Upper lobe of right lung (tissue), 1 donor: Measurements from ENCODE around the gene AFAP1L2. TPM values are rescaled to one million over a fixed set of nuclear protein-coding genes. Genes with fewer than 3 reads are reported as not detected.

ENCODE experiments used
- ATAC-seq: fragments of 200-7000 bp; cut with Tn5 transposase; one replicate; pipeline ENCODE4 v1.9.1; 2020; ENCODE audit warnings: mild to moderate bottlenecking, moderate library complexity
- DNase-seq: peaks from one replicate; pipeline ENCODE4 v3.0.0-alpha.2; 2020
- H3K27ac ChIP-seq: fragments of 200-600 bp; one replicate; pipeline ENCODE4 v1.8.0; 2022
- H3K27me3 ChIP-seq: fragments of 200-600 bp; one replicate; pipeline ENCODE4 v1.8.0; 2022; ENCODE audit warnings: mild to moderate bottlenecking
- H3K36me3 ChIP-seq: fragments of 200-600 bp; one replicate; pipeline ENCODE4 v1.8.0; 2022
- H3K4me1 ChIP-seq: fragments of 200-600 bp; one replicate; pipeline ENCODE4 v1.8.0; 2022
- H3K4me3 ChIP-seq: fragments of 200-600 bp; one replicate; pipeline ENCODE4 v1.8.0; 2022; ENCODE audit warnings: mild to moderate bottlenecking
- H3K9me3 ChIP-seq: fragments of 200-600 bp; one replicate; pipeline ENCODE4 v1.8.0; 2022
- intact Hi-C: fragments of 100-400 bp; cut with DNase I; formaldehyde crosslinking; loops from one replicate; pipeline ENCODE4 v1.11.0; 2022
- total RNA-seq: library from RNA; stranded (reverse); fragmentation: NEBNext Ultra II Directional; extraction: Animal tissue kit (Norgen Biotek cat#: 25700); gene quantifications from one replicate; pipeline ENCODE4 v1.2.1, GENCODE V29; 2021
- TF ChIP-seq, protein P1 (sequence below): fragments of 200-600 bp; IDR thresholded peaks from one replicate; pipeline ENCODE4 v1.8.0; 2022; ENCODE audit warnings: antibody characterized with exemption
- donor health status: DM: no; HTN: yes; CAD: no; lungs with severe emphysema.

Gene AFAP1L2
- total RNA-seq, 1 donor from 2014 or later: 10.1 TPM

DNA sequence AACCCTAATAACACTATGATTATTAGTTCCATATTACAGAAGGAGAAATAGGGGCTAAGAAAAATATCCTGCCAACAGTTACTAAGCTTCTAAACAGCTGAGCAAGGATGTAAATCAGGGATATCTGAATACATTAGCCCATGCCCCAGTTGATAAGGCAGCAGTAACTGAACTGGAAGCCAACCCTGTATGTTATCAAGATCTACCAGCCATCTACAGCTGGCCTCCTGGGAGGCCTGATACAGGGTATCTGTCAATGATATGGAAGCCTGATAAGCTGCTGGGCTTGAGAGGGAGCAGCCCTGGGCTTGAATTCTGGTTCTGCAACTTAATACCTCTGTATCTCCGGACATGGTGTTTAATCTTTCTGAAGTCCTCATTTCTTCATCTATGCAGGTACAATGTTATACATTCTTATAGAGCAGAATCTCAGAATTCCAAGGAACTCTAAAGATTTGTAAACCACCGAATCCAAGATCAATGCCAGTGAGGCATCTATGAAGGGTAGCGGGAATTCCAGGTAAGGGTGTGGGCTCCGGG lies 37.9 kb upstream of the AFAP1L2 start:
- H3K27me3 ChIP-seq: no peaks in the 10 kb centered on the region
- no peak overlapping the region for H3K4me3 ChIP-seq
- DNase-seq: no peak
- H3K27ac ChIP-seq: no peak overlapping the region
- H3K4me1 ChIP-seq: no peaks in the 10 kb centered on the region
- peaks cover 63% of the 10 kb centered on the region for H3K36me3 ChIP-seq
- intact Hi-C loops: no loop called here
- TF ChIP-seq, protein P1, sequence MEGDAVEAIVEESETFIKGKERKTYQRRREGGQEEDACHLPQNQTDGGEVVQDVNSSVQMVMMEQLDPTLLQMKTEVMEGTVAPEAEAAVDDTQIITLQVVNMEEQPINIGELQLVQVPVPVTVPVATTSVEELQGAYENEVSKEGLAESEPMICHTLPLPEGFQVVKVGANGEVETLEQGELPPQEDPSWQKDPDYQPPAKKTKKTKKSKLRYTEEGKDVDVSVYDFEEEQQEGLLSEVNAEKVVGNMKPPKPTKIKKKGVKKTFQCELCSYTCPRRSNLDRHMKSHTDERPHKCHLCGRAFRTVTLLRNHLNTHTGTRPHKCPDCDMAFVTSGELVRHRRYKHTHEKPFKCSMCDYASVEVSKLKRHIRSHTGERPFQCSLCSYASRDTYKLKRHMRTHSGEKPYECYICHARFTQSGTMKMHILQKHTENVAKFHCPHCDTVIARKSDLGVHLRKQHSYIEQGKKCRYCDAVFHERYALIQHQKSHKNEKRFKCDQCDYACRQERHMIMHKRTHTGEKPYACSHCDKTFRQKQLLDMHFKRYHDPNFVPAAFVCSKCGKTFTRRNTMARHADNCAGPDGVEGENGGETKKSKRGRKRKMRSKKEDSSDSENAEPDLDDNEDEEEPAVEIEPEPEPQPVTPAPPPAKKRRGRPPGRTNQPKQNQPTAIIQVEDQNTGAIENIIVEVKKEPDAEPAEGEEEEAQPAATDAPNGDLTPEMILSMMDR: no peak
- H3K9me3 ChIP-seq: no peaks in the 10 kb centered on the region
- ATAC-seq: no peak

DNA sequence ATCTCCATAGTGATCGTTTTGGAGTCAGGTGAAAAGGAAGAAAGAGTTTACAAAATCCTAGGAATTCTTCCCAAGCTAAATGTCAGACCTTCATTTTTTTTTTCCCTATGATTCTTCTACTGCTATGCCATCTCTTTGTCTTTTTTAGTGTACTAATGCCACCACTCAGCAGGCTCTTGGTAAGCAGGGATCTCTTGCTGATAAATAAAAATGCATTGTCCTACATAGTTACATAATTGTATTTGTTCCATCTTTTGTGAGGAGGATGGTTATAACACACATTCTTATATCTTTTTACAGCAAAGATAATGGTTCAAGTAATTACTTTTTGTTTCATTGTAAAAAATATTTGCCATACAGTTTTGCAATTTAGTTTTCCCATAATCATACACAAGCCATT lies 36.8 kb upstream of the AFAP1L2 start:
- TF ChIP-seq, protein P1: no peak
- Histone ChIP-seq H3K27me3 (no peaks in the 10 kb centered on the region), H3K9me3 (no peaks in the 10 kb centered on the region), H3K36me3 (peaks cover 74% of the 10 kb centered on the region), H3K4me1 (no peaks in the 10 kb centered on the region), H3K27ac (no peak overlapping the region), H3K4me3 (no peak overlapping the region)
- ATAC-seq (no peak), DNase-seq (no peak)
- intact Hi-C loops: no loop called here

DNA sequence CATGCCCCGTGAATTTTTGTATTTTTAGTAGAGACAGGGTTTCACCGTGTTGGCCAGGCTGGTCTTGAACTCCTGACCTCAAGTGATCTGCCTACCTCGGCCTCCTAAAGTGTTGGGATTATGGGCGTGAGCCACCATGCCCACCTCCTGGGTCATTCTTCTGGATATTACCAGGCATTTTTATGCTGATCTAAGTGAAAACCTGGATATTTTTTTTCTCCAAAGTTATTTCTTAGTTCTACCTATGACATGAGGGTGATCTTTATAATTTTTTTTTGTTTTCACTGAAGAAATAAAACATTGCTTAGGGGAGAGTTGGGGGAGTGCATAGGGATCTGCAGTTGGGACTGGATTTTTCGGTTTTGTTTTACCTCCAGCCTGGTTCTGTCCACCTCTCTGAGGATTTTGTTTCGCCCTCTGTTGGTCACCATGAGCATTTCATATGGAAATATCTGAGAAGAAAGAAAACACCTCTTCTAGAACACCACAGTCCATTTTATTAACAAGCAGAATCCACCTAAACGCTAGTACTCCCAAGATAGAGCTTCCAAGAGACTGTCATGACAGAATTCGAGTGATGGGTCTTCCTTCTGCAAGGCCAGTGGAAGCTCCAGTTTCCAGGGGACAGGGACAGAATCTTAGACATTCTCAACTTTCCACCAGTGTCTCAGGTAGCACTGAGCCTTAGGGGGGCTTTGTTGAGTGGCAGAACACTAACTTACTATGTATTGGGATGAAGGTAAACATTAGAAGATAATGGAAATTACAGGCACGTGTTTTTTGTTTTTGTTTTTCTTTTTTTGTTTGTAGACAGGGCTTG lies 33.4 kb upstream of the AFAP1L2 start:
- no peaks in the 10 kb centered on the region for H3K27me3 ChIP-seq
- ATAC-seq (no peak), DNase-seq (no peak)
- no peaks in the 10 kb centered on the region for H3K4me1 ChIP-seq
- peaks cover 83% of the 10 kb centered on the region for H3K36me3 ChIP-seq
- no peak overlapping the region for H3K4me3 ChIP-seq
- no peak overlapping the region for H3K27ac ChIP-seq
- TF ChIP-seq, protein P1: peak; percentile 44
- intact Hi-C loops: no loop called here
- no peaks in the 10 kb centered on the region for H3K9me3 ChIP-seq

DNA sequence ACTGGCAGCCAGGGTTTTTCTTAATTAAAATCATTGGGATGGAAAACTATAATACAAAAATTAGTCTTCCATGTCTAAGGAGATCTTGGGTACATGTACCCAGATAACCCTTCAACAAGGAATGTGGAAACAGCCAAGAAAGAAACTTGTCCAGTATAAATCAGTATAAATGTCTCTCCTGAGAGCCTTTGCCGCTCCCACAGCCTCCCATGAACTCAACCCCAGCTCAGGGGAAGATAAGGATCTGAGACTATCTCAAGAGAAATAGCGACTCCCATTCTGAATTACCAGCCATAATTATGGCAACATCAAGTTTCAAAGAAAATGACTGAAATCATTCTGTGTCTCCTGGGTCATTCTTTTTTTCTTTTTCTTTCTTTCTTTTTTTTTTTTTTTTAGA lies 32.6 kb upstream of the AFAP1L2 start:
- ATAC-seq: no peak
- H3K36me3 ChIP-seq: peaks cover 76% of the 10 kb centered on the region

DNA sequence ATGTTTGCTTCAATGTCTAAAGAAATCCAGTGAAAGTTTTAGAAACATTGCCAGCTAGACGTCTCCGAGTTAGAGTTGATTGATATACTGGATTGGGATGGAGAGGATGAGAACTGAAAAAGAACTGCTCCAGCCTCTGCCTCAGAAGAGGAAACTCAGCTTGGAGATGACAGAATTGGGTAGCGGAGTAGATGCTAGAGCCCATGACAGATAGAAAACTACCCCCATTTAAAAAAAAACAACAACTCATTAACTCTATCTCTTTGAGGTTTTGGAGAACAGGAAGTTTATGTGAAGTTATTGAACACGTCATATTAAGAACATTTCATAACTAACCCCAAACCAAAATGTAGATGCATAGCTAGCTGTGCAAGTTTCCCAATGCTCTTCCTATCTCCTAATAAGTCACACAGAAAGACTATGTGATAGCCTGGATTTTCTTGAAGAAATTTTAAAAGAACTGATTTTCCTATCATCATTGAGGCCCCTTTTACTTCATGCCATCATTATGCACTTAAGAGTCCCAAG lies 28.3 kb upstream of the AFAP1L2 start:
- H3K4me1 ChIP-seq: no peaks in the 10 kb centered on the region
- no peak overlapping the region for H3K27ac ChIP-seq
- no peaks in the 10 kb centered on the region for H3K9me3 ChIP-seq
- peaks cover 33% of the 10 kb centered on the region for H3K36me3 ChIP-seq
- intact Hi-C loops: no loop called here
- ATAC-seq (no peak), DNase-seq (no peak)
- TF ChIP-seq, protein P1: no peak
- H3K27me3 ChIP-seq: no peaks in the 10 kb centered on the region
- no peak overlapping the region for H3K4me3 ChIP-seq

More for the DNA sequence above, 32.6 kb upstream of the AFAP1L2 start:
- TF ChIP-seq, protein P1: no peak
- DNase-seq: no peak
- Histone ChIP-seq H3K27me3 (no peaks in the 10 kb centered on the region), H3K4me1 (no peaks in the 10 kb centered on the region), H3K9me3 (no peaks in the 10 kb centered on the region), H3K4me3 (no peak overlapping the region), H3K27ac (no peak overlapping the region)
- intact Hi-C loops: no loop called here
